DMS53 treated with DMSO at 0.1 percent for 48 hours (cell line): ENCODE measurements around the gene ARHGAP24.
"Not testable (repeated sequence)": the region's sequence is repeated elsewhere in the genome, so short reads cannot be mapped to it uniquely, and the experiment has no call there.

Experiments used
- DNase-seq: peaks from one replicate; lab custom pipeline; 2025; ENCODE audit not compliant: unreplicated experiment; lab: John Stamatoyannopoulos, UW

The ARHGAP24 gene

GRCh38 chr4:85805891-85806290, 330.9 kb downstream of the ARHGAP24 start:
- DNase-seq = no peak

- no peak for DNase-seq
Observed at GRCh38 chr4:85806334-85806733, 331.4 kb downstream of the ARHGAP24 start.

- no peak for DNase-seq
Observed at GRCh38 chr4:85807247-85807950, 332.4 kb downstream of the ARHGAP24 start.

GRCh38 chr4:85808104-85808503, 333.2 kb downstream of the ARHGAP24 start:
- no peak for DNase-seq

- peak; percentile 38 for DNase-seq
Observed at GRCh38 chr4:85808864-85809263, 333.9 kb downstream of the ARHGAP24 start.

- DNase-seq = no peak
Observed at GRCh38 chr4:85812776-85813175, 337.8 kb downstream of the ARHGAP24 start.

- DNase-seq = no peak
Observed at GRCh38 chr4:85815796-85816459, 341.0 kb downstream of the ARHGAP24 start.

- DNase-seq = no peak
Observed at GRCh38 chr4:85818700-85819099, 343.8 kb downstream of the ARHGAP24 start.

- DNase-seq = not testable (repeated sequence)
Observed at GRCh38 chr4:85820101-85820500, 345.2 kb downstream of the ARHGAP24 start.

- no peak for DNase-seq
Observed at GRCh38 chr4:85821688-85822455, 346.9 kb downstream of the ARHGAP24 start.

- DNase-seq = no peak
Observed at GRCh38 chr4:85823295-85823694, 348.3 kb downstream of the ARHGAP24 start.

- DNase-seq = no peak
Observed at GRCh38 chr4:85824166-85824945, 349.4 kb downstream of the ARHGAP24 start.

- no peak for DNase-seq
Observed at GRCh38 chr4:85826060-85826678, 351.2 kb downstream of the ARHGAP24 start.

GRCh38 chr4:85828027-85828890, 353.3 kb downstream of the ARHGAP24 start:
- DNase-seq = peak; percentile 69

- no peak for DNase-seq
Observed at GRCh38 chr4:85829276-85830051, 354.5 kb downstream of the ARHGAP24 start.

GRCh38 chr4:85831647-85832046, 356.7 kb downstream of the ARHGAP24 start:
- no peak for DNase-seq

GRCh38 chr4:85833302-85833701, 358.4 kb downstream of the ARHGAP24 start:
- DNase-seq = no peak

GRCh38 chr4:85834934-85835333, 360.0 kb downstream of the ARHGAP24 start:
- DNase-seq = no peak
